ENCODE results near the gene SNTG2. TPM values are rescaled to one million over a fixed set of nuclear protein-coding genes. Genes with fewer than 3 reads are reported as not detected.

The SNTG2 gene
- total RNA-seq, 1 donor from 2014 or later: 0.47 TPM

- no peaks in the 10 kb centered on the region for H3K4me1 ChIP-seq
- no peak overlapping the region for H3K27ac ChIP-seq (replicated peaks)
- peaks cover 5% of the 10 kb centered on the region for H3K27me3 ChIP-seq (ENCODE audit: low read depth)
- intact Hi-C loops (cut with micrococcal nuclease): no loop called here
- TF ChIP-seq CTCF (IDR thresholded peaks at IDR 0.05; ENCODE audit: borderline replicate concordance): no peak
- no peaks in the 10 kb centered on the region for H3K36me3 ChIP-seq
- DNase-seq: no peak
- H3K9me3 ChIP-seq (replicated peaks): no peaks in the 10 kb centered on the region
- no peak overlapping the region for H3K4me3 ChIP-seq
Measured at GRCh38 chr2:1024981-1025380, 74.3 kb downstream of the SNTG2 start.

GRCh38 chr2:1026141-1026540 lies 75.5 kb downstream of the SNTG2 start:
- Histone ChIP-seq H3K4me3 (no peak overlapping the region), H3K27ac (replicated peaks) (no peak overlapping the region), H3K9me3 (replicated peaks) (no peaks in the 10 kb centered on the region), H3K4me1 (no peaks in the 10 kb centered on the region), H3K27me3 (ENCODE audit: low read depth) (peaks cover 5% of the 10 kb centered on the region), H3K36me3 (no peaks in the 10 kb centered on the region)
- intact Hi-C loops (cut with micrococcal nuclease): no loop called here
- DNase-seq: no peak
- no peak for TF ChIP-seq CTCF (IDR thresholded peaks at IDR 0.05; ENCODE audit: borderline replicate concordance)

GRCh38 chr2:1028831-1029230 lies 78.2 kb downstream of the SNTG2 start:
- intact Hi-C loops (cut with micrococcal nuclease): no loop called here
- H3K36me3 ChIP-seq: no peaks in the 10 kb centered on the region
- H3K9me3 ChIP-seq (replicated peaks): no peaks in the 10 kb centered on the region
- peaks cover 5% of the 10 kb centered on the region for H3K27me3 ChIP-seq (ENCODE audit: low read depth)
- no peak for DNase-seq
- H3K4me1 ChIP-seq: no peaks in the 10 kb centered on the region
- H3K27ac ChIP-seq (replicated peaks): no peak overlapping the region
- no peak overlapping the region for H3K4me3 ChIP-seq
- TF ChIP-seq CTCF (IDR thresholded peaks at IDR 0.05; ENCODE audit: borderline replicate concordance): no peak

GRCh38 chr2:1032030-1032429 lies 81.4 kb downstream of the SNTG2 start:
- intact Hi-C loops (cut with micrococcal nuclease): no loop called here
- no peaks in the 10 kb centered on the region for H3K9me3 ChIP-seq (replicated peaks)
- no peak overlapping the region for H3K4me3 ChIP-seq
- H3K36me3 ChIP-seq: no peaks in the 10 kb centered on the region
- H3K27me3 ChIP-seq (ENCODE audit: low read depth): peaks cover 5% of the 10 kb centered on the region
- no peak overlapping the region for H3K27ac ChIP-seq (replicated peaks)
- no peak for DNase-seq
- TF ChIP-seq CTCF (IDR thresholded peaks at IDR 0.05; ENCODE audit: borderline replicate concordance): no peak
- H3K4me1 ChIP-seq: no peaks in the 10 kb centered on the region

- Histone ChIP-seq H3K27ac (replicated peaks) (no peak overlapping the region), H3K27me3 (ENCODE audit: low read depth) (peaks cover 11% of the 10 kb centered on the region), H3K36me3 (no peaks in the 10 kb centered on the region), H3K9me3 (replicated peaks) (no peaks in the 10 kb centered on the region), H3K4me1 (no peaks in the 10 kb centered on the region), H3K4me3 (no peak overlapping the region)
- no peak for DNase-seq
- TF ChIP-seq CTCF (IDR thresholded peaks at IDR 0.05; ENCODE audit: borderline replicate concordance): no peak
- intact Hi-C loops (cut with micrococcal nuclease): no loop called here
Measured at GRCh38 chr2:1033069-1033468, 82.4 kb downstream of the SNTG2 start.

- Histone ChIP-seq H3K27me3 (ENCODE audit: low read depth) (peaks cover 11% of the 10 kb centered on the region), H3K4me3 (no peak overlapping the region), H3K27ac (replicated peaks) (no peak overlapping the region), H3K36me3 (no peaks in the 10 kb centered on the region), H3K4me1 (no peaks in the 10 kb centered on the region), H3K9me3 (replicated peaks) (no peaks in the 10 kb centered on the region)
- no peak for DNase-seq
- intact Hi-C loops (cut with micrococcal nuclease): no loop called here
- no peak for TF ChIP-seq CTCF (IDR thresholded peaks at IDR 0.05; ENCODE audit: borderline replicate concordance)
Measured at GRCh38 chr2:1037066-1037465, 86.4 kb downstream of the SNTG2 start.

Data from left ventricle myocardium inferior (tissue), 1 donor.